HCT116 (cell line): ENCODE results near the gene ACSS1. TPM values are rescaled to one million over a fixed set of nuclear protein-coding genes. Genes with fewer than 3 reads are reported as not detected.

Experiments used
- ATAC-seq: fragments of 200-7000 bp; cut with Tn5 transposase; 2 replicates; pipeline ENCODE4 v1.9.1; 2020; ENCODE audit warnings: mild to moderate bottlenecking, moderate library complexity
- BruUV-seq: library from RNA; stranded (reverse); fragments of 400-500 nt; replicated peaks from 2 replicates; lab custom pipeline; 2021; lab: Mats Ljungman, UMichigan
- CTCF ChIA-PET: fragments of 300-600 bp; sonication (Branson Sonifier 250); formaldehyde crosslinking; loops from one replicate; lab custom pipeline; 2021; ENCODE audit warnings: antibody characterized with exemption; lab: Charles Lee
- POLR2A ChIA-PET: fragments of 300-600, 350-600 bp; sonication (Branson Sonifier 250); formaldehyde crosslinking; loops from one replicate; lab custom pipeline; 2021; ENCODE audit warnings: antibody characterized with exemption; lab: Charles Lee
- RAD21 ChIA-PET, 2 experiments: fragments of 300-600 bp; sonication (Branson Sonifier 250); formaldehyde crosslinking; loops; one replicate each; lab custom pipeline; 2023; ENCODE audit warnings: low total read pairs in 2 of 2; ENCODE audit not compliant: uncharacterized antibody in 2 of 2, unreplicated experiment in 2 of 2, low non-redundant PET in 1 of 2; lab: Charles Lee
- DNase-seq: peaks from one replicate; pipeline ENCODE4 v3.0.0-alpha.2; 2010; ENCODE audit warnings: low read depth, low spot score
- H2AFZ ChIP-seq: fragments of 200-600 bp; shearing (Covaris generic), sonication (generic); 2 replicates; pipeline ENCODE4 v1.6.1; 2017; ENCODE audit warnings: low read depth, mixed run types, mixed read lengths, antibody characterized with exemption, low read length; ENCODE audit not compliant: poor library complexity, severe bottlenecking
- H3K27ac ChIP-seq: 2 replicates; pipeline ENCODE4 v1.5.1; 2012; ENCODE audit warnings: low read depth, low read length
- H3K27me3 ChIP-seq: fragments of 200-600 bp; sonication (generic); 2 replicates; pipeline ENCODE4 v1.6.1; 2016; ENCODE audit warnings: mixed run types, low read length, mixed read lengths; ENCODE audit not compliant: insufficient read depth
- H3K36me3 ChIP-seq, 2 experiments: fragments of 200-500 bp in 1 of 2; fragments of 200-600 bp in 1 of 2; sonication (Bioruptor generic) in 1 of 2; sonication (generic) in 1 of 2; 2 replicates each; pipeline versions ENCODE4 v1.5.1 to v1.6.1; 2014 to 2016; ENCODE audit warnings: low read length in 2 of 2, inconsistent platforms in 1 of 2, mixed read lengths in 1 of 2, mixed run types in 1 of 2; ENCODE audit not compliant: insufficient read depth in 2 of 2, control insufficient read depth in 1 of 2
- H3K4me1 ChIP-seq, 2 experiments: fragments of 200-600 bp in 1 of 2; sonication (generic) in 1 of 2; 2 replicates each; pipeline versions ENCODE4 v1.5.1 to v1.6.1; 2012 to 2017; ENCODE audit warnings: low read length in 2 of 2, inconsistent platforms in 1 of 2, mild to moderate bottlenecking in 1 of 2, mixed read lengths in 1 of 2, mixed run types in 1 of 2, moderate library complexity in 1 of 2; ENCODE audit not compliant: insufficient read depth in 2 of 2, control insufficient read depth in 1 of 2
- H3K4me2 ChIP-seq: fragments of 200-600 bp; sonication (generic); 2 replicates; pipeline ENCODE4 v1.6.1; 2017; ENCODE audit warnings: mixed run types, low read length, mixed read lengths
- H3K4me3 ChIP-seq, 2 experiments: fragments of 200-600 bp in 1 of 2; sonication (generic) in 1 of 2; replicated peaks in 1 of 2; 2 replicates each; pipeline ENCODE4 v1.5.1; 2011 to 2016; ENCODE audit warnings: low read length in 2 of 2, control low read depth in 1 of 2, low read depth in 1 of 2, mild to moderate bottlenecking in 1 of 2, mixed read lengths in 1 of 2, mixed run types in 1 of 2
- H3K79me2 ChIP-seq: fragments of 200-600 bp; sonication (generic); 2 replicates; pipeline ENCODE4 v1.6.1; 2017; ENCODE audit warnings: mild to moderate bottlenecking, mixed run types, low read length, moderate library complexity, mixed read lengths; ENCODE audit not compliant: insufficient read depth
- H3K9ac ChIP-seq: fragments of 200-600 bp; sonication (generic); 2 replicates; pipeline ENCODE4 v1.6.1; 2016; ENCODE audit warnings: low read length, mixed read lengths
- H3K9me2 ChIP-seq: fragments of 200-600 bp; sonication (generic), shearing (Covaris generic); 2 replicates; pipeline ENCODE4 v1.6.1; 2017; ENCODE audit warnings: mixed run types, mild to moderate bottlenecking, moderate library complexity; ENCODE audit not compliant: insufficient read depth
- H3K9me3 ChIP-seq, 2 experiments: fragments of 200-500 bp in 1 of 2; fragments of 200-600 bp in 1 of 2; sonication (Bioruptor generic) in 1 of 2; sonication (generic) in 1 of 2; 2 replicates each; pipeline ENCODE4 v1.6.1; 2014 to 2017; ENCODE audit warnings: low read length in 2 of 2, mixed read lengths in 2 of 2, inconsistent platforms in 1 of 2, low read depth in 1 of 2, mild to moderate bottlenecking in 1 of 2, mixed run types in 1 of 2, moderate library complexity in 1 of 2; ENCODE audit not compliant: control insufficient read depth in 1 of 2, insufficient read depth in 1 of 2
- H4K20me1 ChIP-seq: fragments of 200-600 bp; sonication (generic), shearing (Covaris generic); 2 replicates; pipeline ENCODE4 v1.6.1; 2017; ENCODE audit warnings: mixed run types, mild to moderate bottlenecking, moderate library complexity; ENCODE audit not compliant: insufficient read depth
- ATF3 ChIP-seq: IDR thresholded peaks from 2 replicates; pipeline ENCODE4 v1.6.1; 2012
- CTCF ChIP-seq, 3 experiments: fragments of 200-600 bp in 1 of 3; sonication (generic) in 1 of 3; IDR thresholded peaks in 2 of 3; conservative IDR thresholded peaks in 1 of 3; 2 replicates each; pipeline ENCODE4 v1.5.1; 2012 to 2017; ENCODE audit warnings: low read depth in 2 of 3, low read length in 2 of 3, antibody characterized with exemption in 1 of 3, borderline replicate concordance in 1 of 3, control low read depth in 1 of 3, mild to moderate bottlenecking in 1 of 3, mixed read lengths in 1 of 3, mixed run types in 1 of 3, moderate library complexity in 1 of 3; ENCODE audit not compliant: insufficient read depth in 1 of 3
- ELF1 ChIP-seq: IDR thresholded peaks from 2 replicates; pipeline ENCODE4 v1.6.1; 2012; ENCODE audit warnings: low read depth, borderline replicate concordance
- MAX ChIP-seq: IDR thresholded peaks from 2 replicates; pipeline ENCODE4 v1.6.1; 2012
- ZFX ChIP-seq: fragments of 450-650 bp; IDR thresholded peaks from 2 replicates; pipeline ENCODE4 v1.6.1; 2017
- intact Hi-C: fragments of 100-400 bp; cut with micrococcal nuclease; formaldehyde crosslinking; loops from 2 replicates; pipeline ENCODE4 v1.10.0; 2022
- total RNA-seq: library from RNA; stranded (reverse); gene quantifications from one replicate; pipeline ENCODE4 v1.2.1, GENCODE V29; 2021; ENCODE audit not compliant: unreplicated experiment

The ACSS1 gene
- total RNA-seq, 1 experiment from 2014 or later = 0.27 TPM

GRCh38 chr20:25051386-25052155, 6.4 kb downstream of the ACSS1 start:
- ATAC-seq = no peak
- ChIA-PET RAD21 (no interaction called here), POLR2A (no interaction called here)
- no peaks in the 10 kb centered on the region for H4K20me1 ChIP-seq
- H3K9me2 ChIP-seq = no peaks in the 10 kb centered on the region
- peaks cover 3% of the 10 kb centered on the region for H3K27me3 ChIP-seq
- no peak overlapping the region for H2AFZ ChIP-seq
- no peak overlapping the region for H3K4me2 ChIP-seq
- TF ChIP-seq ELF1 = no peak
- TF ChIP-seq ATF3 = no peak
- TF ChIP-seq CTCF (IDR thresholded peaks at IDR 0.05 in 2 of 3, conservative IDR thresholded peaks at IDR 0.05 in 1 of 3; ENCODE audit: borderline replicate concordance in 1 of 3, insufficient read depth in 1 of 3, low read depth in 2 of 3, low read length in 2 of 3) = no peak
- TF ChIP-seq ZFX = no peak
- no peak for TF ChIP-seq MAX
- TF ChIP-seq, all 23 proteins: peak for 0
- intact Hi-C loops = no loop called here
- no peaks in the 10 kb centered on the region for H3K79me2 ChIP-seq
- H3K4me1 ChIP-seq = no peaks in the 10 kb centered on the region
- H3K27ac ChIP-seq = no peak overlapping the region
- BruUV-seq = no TSS peak
- no peak for DNase-seq
- no peaks in the 10 kb centered on the region for H3K9me3 ChIP-seq
- H3K4me3 ChIP-seq = no peak overlapping the region
- no peaks in the 10 kb centered on the region; a peak in 1 of 4 replicates for H3K36me3 ChIP-seq
- H3K9ac ChIP-seq = no peak overlapping the region
- CTCF ChIA-PET = no interaction called here
